Stimulated activated CD4-positive, alpha-beta T cell treated with anti-CD3 and anti-CD28 coated beads, Interleukin-1b, Interleukin-23, amount 100 ng/mL, for 1 hour (primary cell): ENCODE results near the gene IRX6.

Source experiments
- DNase-seq, 2 donors: peaks; one replicate each; pipeline ENCODE4 v3.0.0-alpha.2; 2020; ENCODE audit warnings: low read depth in 2 of 2

Gene IRX6

DNA sequence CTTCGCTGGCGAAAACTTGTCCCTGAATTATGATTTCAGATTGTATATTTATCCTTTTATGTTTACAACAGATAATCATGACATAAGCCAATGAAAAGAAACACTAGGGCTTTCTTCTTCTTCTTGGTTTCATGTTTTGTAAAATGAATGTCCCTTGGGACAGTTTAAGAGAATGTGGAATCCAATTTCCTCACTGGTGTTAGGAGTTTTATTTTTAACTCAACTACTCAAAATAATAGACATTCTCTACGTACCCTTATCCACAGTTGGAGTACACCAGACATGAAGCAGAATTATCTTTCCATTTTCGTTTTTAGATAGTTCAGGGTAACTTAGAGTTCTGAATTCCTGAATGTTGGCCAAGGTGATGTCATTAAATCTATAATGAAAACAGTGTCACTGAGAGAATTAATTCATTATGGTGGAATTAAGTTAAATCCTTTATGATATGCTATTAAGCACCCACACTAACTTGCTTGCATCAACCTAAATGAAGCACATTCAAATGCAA lies 43.4 kb downstream of the IRX6 start:
- DNase-seq: no peak

DNA sequence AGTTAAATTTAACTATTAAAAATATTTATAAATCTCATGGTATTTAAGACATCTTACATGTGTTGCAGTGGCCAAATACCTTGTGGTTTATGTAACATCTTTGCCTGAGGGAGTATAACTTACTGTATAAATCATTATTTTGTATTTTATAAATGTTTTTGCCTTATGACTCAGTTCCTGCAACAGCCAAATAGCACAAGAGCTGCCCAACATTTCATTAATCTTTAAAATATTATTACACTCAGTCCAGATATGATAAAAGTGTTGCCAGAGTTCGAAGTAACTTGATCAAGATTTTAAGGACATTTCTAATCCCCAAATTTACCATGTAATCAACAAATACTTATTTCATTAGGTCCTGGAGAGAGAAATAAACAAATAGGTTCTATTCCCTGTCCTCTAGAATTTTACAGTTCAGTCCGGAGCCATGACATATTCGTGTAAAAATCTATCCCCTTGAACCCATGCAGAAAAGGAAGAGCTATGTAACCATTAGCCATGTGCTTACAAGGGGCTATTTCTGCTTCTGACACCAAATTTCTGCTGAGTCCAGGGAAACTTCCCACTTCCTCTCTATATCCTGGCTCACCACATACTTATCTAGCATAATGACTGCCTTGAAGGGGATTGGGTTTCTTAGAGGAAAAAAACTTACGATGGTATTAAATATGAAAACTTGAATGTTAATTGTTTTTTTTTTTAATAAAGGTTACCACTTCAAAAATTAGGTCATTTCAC lies 44.0 kb downstream of the IRX6 start:
- DNase-seq: no peak

DNA sequence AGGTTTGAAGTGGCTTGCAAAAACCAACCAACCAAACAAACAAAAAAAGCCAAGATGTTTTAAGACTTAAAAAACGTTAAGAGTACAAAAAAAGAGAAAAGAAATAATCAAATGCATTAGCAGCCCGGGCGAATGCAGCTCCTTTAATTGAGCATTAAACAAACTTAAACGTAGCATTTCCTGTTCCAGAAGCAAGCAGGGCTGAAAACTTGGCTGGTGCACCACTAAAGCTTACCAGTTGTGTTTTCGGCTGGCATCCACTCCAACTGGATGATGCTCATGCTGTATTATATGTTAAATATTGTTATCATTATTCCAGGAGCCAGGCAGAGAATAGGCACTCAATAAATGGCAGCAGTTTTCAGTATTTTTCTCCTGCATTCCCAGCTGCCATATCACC lies 45.1 kb downstream of the IRX6 start:
- no peak for DNase-seq

DNA sequence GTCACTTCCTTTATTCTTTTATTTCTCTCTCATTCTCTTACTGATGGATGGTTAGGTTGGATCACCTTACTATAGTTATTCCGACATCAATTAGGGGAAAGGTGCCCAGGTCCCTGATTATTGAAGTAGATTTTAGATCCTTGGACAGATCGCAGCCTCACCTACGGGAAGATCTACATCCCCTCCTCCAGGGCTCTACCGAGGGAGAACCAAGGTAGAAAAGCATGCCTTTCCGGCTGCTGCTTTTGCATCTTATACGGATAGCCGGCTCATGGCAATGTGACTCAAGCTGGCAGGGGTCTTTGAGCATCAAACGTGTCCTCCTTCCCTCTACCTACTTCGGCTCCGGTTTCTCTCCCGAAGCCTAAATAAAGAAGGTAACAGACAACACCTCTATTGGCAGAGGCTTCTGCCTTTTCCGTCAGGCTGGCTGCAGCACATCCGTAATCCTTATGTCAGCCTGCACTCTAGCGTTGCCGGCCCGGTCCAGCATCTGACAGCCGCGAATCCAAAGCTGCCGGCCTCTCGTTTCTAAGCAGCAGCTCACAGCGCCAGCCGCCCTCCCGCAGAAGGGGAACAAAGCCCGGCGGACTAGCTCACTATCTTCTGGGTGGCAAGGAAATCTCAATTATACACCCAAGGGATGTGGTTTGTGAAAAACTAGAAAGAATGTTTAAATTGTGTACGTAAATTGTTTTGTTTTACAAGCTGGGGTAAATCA lies 46.9 kb downstream of the IRX6 start:
- DNase-seq: no peak

DNA sequence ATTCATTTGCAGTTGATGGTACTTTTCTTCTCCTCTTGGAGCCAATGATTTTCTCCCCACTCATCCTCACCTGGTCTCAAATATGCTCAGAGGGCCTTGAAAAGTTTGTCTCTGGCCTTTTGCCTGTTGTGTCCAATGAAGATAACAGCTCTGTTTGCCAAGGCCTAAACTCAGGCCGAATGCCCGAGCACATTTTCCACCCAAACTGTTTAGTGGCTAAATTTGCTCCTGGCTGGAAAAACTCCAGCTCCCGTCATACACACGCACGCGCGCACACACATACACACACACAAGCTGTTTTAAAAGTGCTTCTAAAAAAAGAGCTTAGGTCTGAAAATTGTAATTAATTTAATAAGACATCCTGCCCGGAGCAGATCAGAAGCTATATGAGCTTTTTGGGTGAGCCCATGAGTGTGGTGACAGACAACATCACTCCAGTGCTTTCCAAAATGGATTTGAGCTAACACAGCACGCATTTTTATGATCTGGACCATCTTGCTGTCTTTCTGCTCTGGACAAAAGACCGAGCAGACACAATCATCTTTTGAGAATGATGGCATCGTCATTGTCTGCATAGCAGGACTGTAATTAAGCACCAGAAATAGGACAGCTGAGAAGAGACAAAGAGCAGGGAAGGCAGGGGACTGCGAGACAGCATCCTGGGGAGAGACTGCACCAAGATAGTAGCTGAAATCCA lies 48.9 kb downstream of the IRX6 start:
- DNase-seq: no peak

DNA sequence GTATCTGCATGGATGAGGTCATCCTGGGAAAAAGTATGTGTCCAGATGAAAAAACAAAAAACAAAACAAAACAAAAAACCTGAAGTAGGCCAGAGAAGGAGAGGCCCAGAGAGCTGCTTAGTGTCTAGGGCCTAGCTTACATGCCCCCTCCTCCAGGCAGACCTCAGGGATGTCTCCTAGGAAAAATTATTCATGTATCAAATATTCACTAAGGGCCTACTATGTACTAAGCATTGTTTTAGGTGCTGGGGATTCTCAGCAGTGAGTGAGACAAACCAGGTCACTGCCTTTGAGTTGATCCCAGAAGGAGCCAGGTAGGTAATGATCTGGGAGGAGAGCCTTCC lies 49.5 kb downstream of the IRX6 start:
- no peak for DNase-seq

DNA sequence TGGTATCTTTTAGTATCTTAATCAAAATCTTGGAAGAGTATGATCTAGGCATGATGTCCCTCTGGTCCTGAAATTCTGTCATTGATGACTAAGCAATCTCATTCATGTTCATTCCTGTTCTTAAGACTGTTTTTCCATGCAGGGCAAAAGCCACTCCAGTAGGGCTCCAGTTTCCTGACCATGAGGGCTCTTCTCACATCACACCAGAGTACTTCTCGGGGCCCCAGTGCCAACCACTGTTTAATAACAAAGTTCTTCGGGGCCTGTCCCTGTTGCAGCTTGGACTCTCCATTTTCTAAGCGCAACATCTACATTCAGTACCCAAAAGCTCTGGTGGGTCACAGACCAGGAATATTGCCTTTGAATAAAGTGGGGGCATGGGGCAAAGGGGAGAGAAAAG lies 52.0 kb downstream of the IRX6 start:
- no peak for DNase-seq

DNA sequence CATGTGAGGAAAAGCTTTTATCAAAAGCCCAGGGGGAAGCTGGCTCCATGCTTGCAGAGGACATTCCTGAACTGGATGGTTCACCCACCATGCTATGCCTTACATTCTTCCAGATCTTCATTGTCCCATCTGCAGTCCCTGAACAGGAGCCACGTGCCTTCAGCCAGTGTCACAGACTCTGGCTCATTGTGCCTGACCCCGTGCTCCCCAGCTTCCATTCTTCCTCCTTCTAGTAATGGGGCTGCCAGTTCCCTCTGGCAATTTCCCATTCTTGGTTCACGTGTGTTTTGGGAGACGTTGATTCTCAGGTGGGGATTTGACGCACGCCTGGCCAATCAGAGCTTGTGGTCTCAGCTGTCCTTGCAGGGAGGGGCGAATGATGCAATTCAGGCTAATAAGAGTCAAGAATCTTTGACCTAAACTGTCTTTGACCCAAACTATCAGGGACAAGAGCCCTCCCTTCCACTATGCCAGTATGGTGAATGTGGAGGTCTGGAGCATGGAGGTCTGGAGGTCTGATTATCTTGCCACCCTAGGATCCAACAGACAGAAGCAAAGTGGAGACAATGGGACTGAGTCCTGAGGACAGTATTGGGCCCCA lies 52.7 kb downstream of the IRX6 start:
- no peak for DNase-seq

DNA sequence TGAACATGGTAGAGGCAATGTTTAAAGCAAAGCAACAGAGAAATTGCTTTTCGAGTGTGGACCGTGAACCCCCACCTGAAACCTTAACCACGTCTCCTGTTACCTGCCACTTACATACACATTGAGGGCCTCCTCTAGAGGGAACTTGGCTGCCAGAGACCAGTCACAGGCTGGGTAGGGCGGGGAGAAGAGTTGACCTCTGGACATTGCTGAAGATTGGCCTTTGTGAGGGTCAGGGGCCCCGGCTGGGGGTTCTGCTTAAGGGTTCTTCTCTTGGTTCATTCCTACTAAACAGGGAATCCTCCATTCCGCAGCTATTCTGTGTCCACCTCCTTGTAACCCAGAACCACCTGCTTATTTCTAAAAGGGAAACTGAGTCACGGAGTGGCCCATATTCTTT lies 53.8 kb downstream of the IRX6 start:
- no peak for DNase-seq

DNA sequence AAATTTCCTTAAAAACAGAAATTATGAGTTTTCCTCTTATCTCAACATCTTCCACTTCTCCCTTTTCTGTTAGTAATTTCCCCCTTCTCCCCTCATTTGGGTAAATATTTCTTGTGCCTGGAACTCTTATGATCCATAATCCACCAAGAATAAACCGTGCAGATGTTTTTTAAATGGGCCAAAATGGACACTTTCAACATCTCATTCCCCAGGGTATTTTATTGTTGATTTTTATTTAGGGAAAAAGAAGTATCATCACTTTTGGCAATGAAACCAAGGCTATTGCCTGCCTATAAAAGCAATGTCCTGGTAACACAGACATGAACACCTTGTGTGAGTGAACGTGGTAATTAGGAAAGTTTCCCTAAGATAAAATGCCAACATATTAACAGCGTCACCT lies 54.6 kb downstream of the IRX6 start:
- no peak for DNase-seq

DNA sequence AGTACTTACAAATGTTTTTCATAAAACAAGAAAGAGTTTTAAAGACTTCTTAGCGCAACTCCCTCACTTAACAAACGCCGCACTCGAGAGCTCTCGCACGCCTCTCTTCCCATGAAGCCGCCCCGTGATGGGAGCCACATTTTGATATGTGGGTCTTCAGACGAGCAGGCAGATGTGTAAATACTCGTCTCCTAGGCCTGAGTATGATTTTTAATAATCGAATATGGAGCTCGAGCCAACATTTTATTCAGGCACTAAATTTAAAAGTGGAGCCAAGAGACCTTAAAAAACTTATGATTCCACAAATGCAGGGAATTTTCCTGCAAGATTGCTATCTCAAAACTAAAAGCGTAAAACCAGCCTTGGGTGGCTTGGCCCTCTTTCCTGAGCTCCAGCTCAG lies 55.4 kb downstream of the IRX6 start:
- no peak for DNase-seq

DNA sequence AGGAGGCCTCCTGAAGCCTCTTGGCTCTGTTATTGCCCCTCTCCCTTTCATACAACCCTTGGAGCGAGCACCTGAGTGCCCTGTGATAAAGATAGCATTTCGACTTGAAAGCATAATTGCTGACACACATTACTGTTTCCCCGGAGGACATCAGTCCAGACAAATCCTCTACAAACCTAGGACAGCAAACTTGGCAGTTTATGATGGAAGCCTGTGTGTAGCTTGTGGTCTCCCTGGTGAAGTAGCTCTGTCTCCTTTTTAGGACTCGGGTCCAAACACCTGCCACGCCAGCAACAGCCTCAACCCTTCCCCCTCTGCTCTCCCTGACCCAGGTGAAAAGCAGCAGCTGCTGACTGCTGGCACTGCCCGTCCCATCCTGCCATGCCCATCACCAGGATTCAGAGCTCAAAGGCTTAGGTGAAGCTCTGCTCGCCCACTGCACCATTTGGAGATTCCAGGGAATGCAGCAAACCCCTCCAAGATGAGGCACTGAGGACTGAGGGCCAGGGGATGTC lies 55.9 kb downstream of the IRX6 start:
- DNase-seq: no peak
